Progenitor cell of endocrine pancreas (in vitro differentiated cells): ENCODE data around the gene FHOD3. TPM values are rescaled to one million over a fixed set of nuclear protein-coding genes. Genes with fewer than 3 reads are reported as not detected.
"Not testable (repeated sequence)": the region's sequence is repeated elsewhere in the genome, so short reads cannot be mapped to it uniquely, and the experiment has no call there.

ENCODE experiments used
- DNase-seq: peaks from one replicate; pipeline ENCODE4 v3.0.0; 2021; ENCODE audit warnings: low spot score; ENCODE audit not compliant: unreplicated experiment
- H3K27ac Mint-ChIP-seq: 2 replicates; pipeline ENCODE4 v1.8.0; 2021; ENCODE audit warnings: mild to moderate bottlenecking, moderate library complexity, mixed read lengths
- H3K27me3 Mint-ChIP-seq: 2 replicates; pipeline ENCODE4 v1.8.0; 2021; ENCODE audit warnings: mixed read lengths
- H3K36me3 Mint-ChIP-seq: 2 replicates; pipeline ENCODE4 v1.8.0; 2022; ENCODE audit warnings: mixed read lengths; ENCODE audit not compliant: insufficient read depth
- H3K4me1 Mint-ChIP-seq: 2 replicates; pipeline ENCODE4 v1.8.0; 2021; ENCODE audit warnings: low read depth, mixed read lengths
- H3K4me3 Mint-ChIP-seq: 2 replicates; pipeline ENCODE4 v1.8.0; 2021; ENCODE audit warnings: low read depth, mild to moderate bottlenecking, moderate library complexity, mixed read lengths
- H3K9me3 Mint-ChIP-seq: 2 replicates; pipeline ENCODE4 v1.8.0; 2021; ENCODE audit warnings: low read depth, mixed read lengths
- CTCF ChIP-seq: fragments of 200-600 bp; sonication (generic); IDR thresholded peaks from one replicate; pipeline ENCODE4 v1.5.0; 2021; ENCODE audit warnings: antibody characterized with exemption, mild to moderate bottlenecking; ENCODE audit not compliant: unreplicated experiment
- total RNA-seq: library from RNA; stranded (reverse); gene quantifications from 2 replicates; pipeline ENCODE4 v1.2.1, GENCODE V29; 2021

The FHOD3 gene
- total RNA-seq, 1 donor from 2014 or later: 1.6 TPM

DNA sequence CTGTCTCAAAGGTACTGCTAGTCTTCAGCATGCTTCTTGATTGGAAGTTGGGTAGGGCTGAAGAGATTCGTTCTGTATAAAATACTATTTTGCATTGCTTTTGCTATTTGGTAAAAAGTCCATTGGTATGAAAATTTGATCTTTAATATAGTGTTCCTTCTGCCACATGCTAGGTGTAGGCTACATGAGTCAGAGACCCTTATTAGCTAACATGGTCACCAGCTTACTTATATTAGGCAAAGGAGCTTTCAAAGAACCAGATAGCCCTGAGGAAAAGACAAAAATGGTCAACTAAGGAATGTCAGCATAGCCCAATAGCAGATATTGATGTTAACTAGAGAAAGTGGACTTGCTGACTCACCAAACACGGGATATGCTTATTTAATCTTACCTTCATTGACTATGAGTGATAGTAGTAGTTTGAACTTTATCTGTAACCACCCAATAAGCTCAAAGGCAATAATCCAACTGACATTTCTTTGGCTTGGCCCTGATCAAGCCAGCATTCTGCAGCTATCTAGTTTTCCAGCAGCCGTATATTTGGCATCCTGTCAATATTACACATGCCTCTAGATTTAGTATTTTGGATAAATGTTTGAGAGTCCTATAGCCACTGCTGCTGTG is 421.3 kb downstream of the FHOD3 start:
- Mint-ChIP-seq H3K27ac (no peak overlapping the region), H3K36me3 (no peaks in the 10 kb centered on the region), H3K4me1 (no peaks in the 10 kb centered on the region), H3K9me3 (no peaks in the 10 kb centered on the region), H3K4me3 (no peak overlapping the region), H3K27me3 (no peaks in the 10 kb centered on the region)
- no peak for TF ChIP-seq CTCF
- DNase-seq: no peak

GRCh38 chr18:36719630-36720029 is 422.1 kb downstream of the FHOD3 start:
- H3K27me3 Mint-ChIP-seq: peaks cover 2% of the 10 kb centered on the region
- no peak for TF ChIP-seq CTCF
- DNase-seq: no peak

GRCh38 chr18:36721351-36721750 is 423.8 kb downstream of the FHOD3 start:
- H3K36me3 Mint-ChIP-seq, H3K4me3 Mint-ChIP-seq, H3K27ac Mint-ChIP-seq, H3K27me3 Mint-ChIP-seq, DNase-seq, H3K9me3 Mint-ChIP-seq, H3K4me1 Mint-ChIP-seq: not testable (repeated sequence)

More at GRCh38 chr18:36719630-36720029, 422.1 kb downstream of the FHOD3 start:
- H3K27ac Mint-ChIP-seq: no peak overlapping the region
- no peaks in the 10 kb centered on the region for H3K4me1 Mint-ChIP-seq
- H3K9me3 Mint-ChIP-seq: no peaks in the 10 kb centered on the region
- H3K36me3 Mint-ChIP-seq: no peaks in the 10 kb centered on the region
- H3K4me3 Mint-ChIP-seq: no peak overlapping the region

- no peaks in the 10 kb centered on the region for H3K36me3 Mint-ChIP-seq
- DNase-seq: no peak
- TF ChIP-seq CTCF: no peak
- H3K4me1 Mint-ChIP-seq: no peaks in the 10 kb centered on the region
- H3K4me3 Mint-ChIP-seq: no peak overlapping the region
- peaks cover 3% of the 10 kb centered on the region for H3K27me3 Mint-ChIP-seq
- H3K27ac Mint-ChIP-seq: no peak overlapping the region
- H3K9me3 Mint-ChIP-seq: no peaks in the 10 kb centered on the region
Observed at GRCh38 chr18:36724169-36724568, 426.7 kb downstream of the FHOD3 start.

GRCh38 chr18:36724591-36725001 is 427.1 kb downstream of the FHOD3 start:
- H3K4me3 Mint-ChIP-seq: no peak overlapping the region
- peaks cover 3% of the 10 kb centered on the region for H3K27me3 Mint-ChIP-seq
- H3K9me3 Mint-ChIP-seq: no peaks in the 10 kb centered on the region
- no peak for DNase-seq
- no peaks in the 10 kb centered on the region for H3K4me1 Mint-ChIP-seq
- TF ChIP-seq CTCF: no peak
- H3K27ac Mint-ChIP-seq: no peak overlapping the region
- H3K36me3 Mint-ChIP-seq: no peaks in the 10 kb centered on the region

DNA sequence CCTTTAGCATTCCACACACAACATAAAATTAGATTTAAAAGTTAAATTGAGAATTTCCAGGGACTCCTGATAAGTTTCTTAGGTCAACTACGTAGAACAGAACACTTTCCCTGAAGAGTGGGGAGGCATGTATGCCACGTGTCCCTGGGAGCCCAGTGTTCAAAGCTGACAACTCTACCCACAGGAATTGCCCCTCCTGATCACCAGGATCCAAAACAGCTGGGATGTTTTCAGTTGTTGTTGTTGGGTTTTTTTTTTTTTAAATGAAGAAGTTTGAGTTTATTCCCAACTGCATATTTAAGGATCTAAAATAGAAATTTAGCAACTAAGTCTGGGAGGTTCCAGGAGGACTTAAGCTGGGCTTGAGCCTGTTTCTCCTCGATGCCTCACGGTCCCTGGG is 430.8 kb downstream of the FHOD3 start:
- no peak for TF ChIP-seq CTCF
- peaks cover 14% of the 10 kb centered on the region for H3K9me3 Mint-ChIP-seq

More for the DNA sequence above, 430.8 kb downstream of the FHOD3 start:
- Mint-ChIP-seq H3K4me1 (no peaks in the 10 kb centered on the region), H3K27me3 (peaks cover 3% of the 10 kb centered on the region), H3K4me3 (no peak overlapping the region), H3K27ac (no peak overlapping the region), H3K36me3 (peaks cover 7% of the 10 kb centered on the region)
- DNase-seq: no peak
